ENCODE measurements around the gene BICC1.

The BICC1 gene

GRCh38 chr10:58512491-58513187, at the start of gene BICC1:
TSS of gene BICC1 (plus strand) at chr10:58512872. CDS start at chr10:58513144, 272 bp downstream.
- peak; percentile 44 for DNase-seq (ENCODE audit: low read depth)

- DNase-seq (ENCODE audit: low read depth): no peak
These were observed 47.7 kb upstream of the BICC1 start for GRCh38 chr10:58464956-58465355.

DNA sequence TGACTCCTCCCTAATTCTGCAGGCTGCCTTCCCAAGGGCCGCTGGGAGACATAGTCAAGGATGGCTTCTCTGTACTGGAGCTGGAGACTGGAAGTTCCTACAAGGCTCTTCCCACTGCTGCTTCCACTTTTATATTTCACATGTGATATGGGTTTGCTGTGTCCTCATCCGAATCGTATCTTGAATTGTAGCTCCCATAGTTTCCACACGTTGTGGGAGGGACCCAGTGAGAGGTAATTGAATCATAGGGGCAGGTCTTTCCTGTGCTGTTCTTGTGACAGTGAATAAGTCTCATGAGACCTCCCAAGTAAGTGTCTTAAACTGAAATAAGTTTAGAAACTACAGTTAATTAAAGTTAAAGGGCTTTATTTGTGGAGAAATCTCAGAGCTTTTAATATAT, 47.0 kb upstream of the BICC1 start:
- DNase-seq (ENCODE audit: low read depth): no peak

GRCh38 chr10:58467931-58468635, 44.6 kb upstream of the BICC1 start:
- no peak for DNase-seq (ENCODE audit: low read depth)

DNA sequence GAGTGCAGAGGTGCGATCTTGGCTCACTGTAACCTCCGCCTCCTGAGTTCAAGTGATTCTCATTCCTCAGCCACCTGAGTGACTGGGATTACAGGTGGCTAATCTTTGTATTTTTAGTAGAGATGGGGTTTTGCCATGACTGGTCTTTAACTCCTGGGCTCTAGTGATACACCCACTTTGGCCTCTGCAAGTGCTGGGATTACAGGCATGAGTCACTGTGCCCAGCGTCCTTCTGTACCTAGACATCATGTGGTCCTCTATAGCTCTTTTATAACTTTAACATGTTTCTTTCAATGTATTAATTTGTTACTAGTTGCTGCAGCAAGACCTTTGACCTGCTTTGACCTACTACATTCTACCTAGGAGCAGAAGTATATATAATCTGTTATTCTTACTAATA, 38.7 kb upstream of the BICC1 start:
- DNase-seq (ENCODE audit: low read depth): peak; percentile 57

GRCh38 chr10:58475322-58476277, 37.1 kb upstream of the BICC1 start:
- DNase-seq (ENCODE audit: low read depth): peak; percentile 53

DNA sequence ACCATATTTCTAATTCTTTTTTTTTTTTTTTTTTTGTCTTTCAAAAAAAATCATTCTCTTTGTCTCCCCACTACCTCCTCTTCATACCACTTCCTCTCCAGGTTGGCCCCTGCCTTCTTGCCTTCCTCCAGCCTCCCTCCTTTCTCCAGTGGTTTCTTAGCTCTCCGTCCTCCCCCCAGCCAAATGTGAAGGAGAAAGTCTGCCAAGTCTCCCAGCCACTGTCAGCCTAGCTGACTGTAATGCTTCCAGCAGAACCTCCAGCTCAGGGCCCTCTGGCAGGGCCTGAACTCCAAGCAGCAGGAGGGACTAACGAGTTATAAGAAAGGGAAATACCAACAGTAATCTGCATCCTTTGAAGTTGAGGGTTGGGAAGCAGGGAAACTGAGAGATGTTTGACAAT, 35.5 kb upstream of the BICC1 start:
- DNase-seq (ENCODE audit: low read depth): peak; percentile 44

DNA sequence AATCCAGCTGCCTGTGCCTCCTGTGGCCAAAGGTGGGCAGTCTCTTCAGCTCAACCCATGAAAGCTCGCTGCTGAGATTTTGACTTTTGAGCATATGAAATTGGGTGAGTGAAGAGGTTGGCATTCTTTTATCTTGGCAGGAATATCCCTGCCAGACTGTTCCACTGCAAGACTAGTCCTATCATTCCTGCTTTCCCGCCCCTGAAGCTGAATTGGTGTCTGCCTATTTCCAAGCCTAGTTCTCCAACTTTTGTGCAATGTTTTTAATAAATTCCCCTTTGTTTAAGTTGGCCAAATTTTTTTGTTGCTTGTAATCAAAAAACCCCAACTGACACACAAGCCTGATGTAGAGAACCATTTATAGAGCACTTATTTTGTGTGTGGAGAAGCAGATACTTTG, 34.8 kb upstream of the BICC1 start:
- no peak for DNase-seq (ENCODE audit: low read depth)

GRCh38 chr10:58479045-58479444, 33.6 kb upstream of the BICC1 start:
- no peak for DNase-seq (ENCODE audit: low read depth)

GRCh38 chr10:58480321-58480720, 32.4 kb upstream of the BICC1 start:
- no peak for DNase-seq (ENCODE audit: low read depth)

GRCh38 chr10:58481569-58482109, 31.0 kb upstream of the BICC1 start:
- DNase-seq (ENCODE audit: low read depth): no peak

GRCh38 chr10:58486821-58487220, 25.9 kb upstream of the BICC1 start:
- DNase-seq (ENCODE audit: low read depth): no peak

GRCh38 chr10:58488921-58489320, 23.8 kb upstream of the BICC1 start:
- peak; percentile 41 for DNase-seq (ENCODE audit: low read depth)

GRCh38 chr10:58502956-58503355, 9.7 kb upstream of the BICC1 start:
- DNase-seq (ENCODE audit: low read depth): no peak

GRCh38 chr10:58508316-58508715, 4.4 kb upstream of the BICC1 start:
- DNase-seq (ENCODE audit: low read depth): peak; percentile 73

DNA sequence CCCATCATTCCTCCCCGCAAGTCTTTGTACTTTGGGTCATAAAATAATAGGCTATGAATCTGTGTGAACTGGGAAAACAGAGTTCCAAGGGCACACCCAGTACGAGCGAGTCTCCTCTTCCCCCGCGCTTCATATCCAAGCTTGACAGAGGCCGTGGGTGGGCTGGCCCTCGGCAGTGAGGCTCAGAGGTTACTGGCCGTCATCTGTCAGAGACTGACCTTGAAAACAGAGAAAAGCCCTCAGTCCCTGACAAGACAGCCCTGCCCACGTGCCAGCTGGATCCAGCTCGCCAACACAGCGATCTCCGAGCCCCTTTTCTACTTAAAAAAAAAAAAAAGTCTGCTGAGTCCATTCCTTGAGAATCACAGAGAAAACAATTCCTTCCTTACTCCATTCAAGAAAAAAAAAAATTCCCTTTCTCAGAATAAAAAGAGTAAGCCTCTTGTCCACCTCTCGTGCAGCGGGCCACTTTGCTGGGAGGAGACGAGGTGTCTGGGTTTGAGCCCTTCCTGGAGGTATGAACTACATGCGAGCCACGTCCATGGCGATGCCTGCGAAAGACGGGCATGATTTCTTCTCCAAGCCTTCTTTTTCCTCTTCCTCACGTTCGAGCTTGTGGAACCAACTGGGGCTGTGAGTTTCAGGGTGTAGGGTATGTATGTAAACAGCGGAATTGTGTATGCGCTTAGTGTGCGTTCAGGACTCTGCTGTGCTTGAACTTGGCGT, 744 bp upstream of the BICC1 start:
- DNase-seq (ENCODE audit: low read depth): peak; percentile 34

DNA sequence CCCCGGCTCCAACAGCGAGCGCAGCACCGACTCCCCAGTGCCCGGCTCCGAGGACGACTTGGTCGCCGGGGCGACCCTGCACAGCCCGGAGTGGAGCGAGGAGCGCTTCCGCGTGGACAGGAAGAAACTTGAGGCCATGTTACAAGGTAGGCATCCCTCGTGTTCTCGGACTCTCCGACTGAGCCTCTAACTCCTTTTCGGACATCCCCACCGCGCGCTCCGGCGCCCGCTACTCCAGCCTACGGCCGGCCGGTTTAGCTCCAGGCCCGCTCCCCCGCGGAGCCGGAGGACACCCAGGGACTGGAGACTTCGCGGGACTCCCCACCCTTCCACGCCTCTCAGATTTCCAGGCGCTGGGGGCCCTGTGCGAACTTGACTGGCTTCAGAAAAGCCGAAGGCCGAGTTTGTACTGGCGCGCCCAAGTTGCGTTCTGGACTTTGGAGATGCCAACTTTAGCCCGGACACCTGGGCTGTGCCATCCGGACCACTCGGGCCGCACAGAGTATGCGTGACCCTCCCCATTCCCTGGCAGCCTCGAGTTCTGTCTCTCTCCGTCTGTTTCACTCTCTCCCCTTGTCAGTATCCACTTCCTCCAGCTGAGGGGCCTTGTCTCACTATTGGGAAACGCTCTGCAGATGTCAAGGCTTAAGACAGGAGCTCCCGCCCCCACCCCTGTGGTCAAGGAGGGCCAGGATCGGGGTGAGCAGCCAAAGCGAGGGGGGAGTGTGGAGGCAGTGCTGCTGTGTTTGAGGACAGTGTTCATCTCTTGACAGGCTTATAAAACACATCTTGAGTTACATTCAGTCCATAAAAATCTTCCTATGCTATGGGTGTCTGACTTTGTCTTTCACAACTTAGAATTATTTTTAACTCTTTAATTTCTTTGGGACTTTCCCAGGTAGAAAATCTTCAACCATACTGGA, 777 bp downstream of the BICC1 start:
- DNase-seq (ENCODE audit: low read depth): peak; percentile 80

DNA sequence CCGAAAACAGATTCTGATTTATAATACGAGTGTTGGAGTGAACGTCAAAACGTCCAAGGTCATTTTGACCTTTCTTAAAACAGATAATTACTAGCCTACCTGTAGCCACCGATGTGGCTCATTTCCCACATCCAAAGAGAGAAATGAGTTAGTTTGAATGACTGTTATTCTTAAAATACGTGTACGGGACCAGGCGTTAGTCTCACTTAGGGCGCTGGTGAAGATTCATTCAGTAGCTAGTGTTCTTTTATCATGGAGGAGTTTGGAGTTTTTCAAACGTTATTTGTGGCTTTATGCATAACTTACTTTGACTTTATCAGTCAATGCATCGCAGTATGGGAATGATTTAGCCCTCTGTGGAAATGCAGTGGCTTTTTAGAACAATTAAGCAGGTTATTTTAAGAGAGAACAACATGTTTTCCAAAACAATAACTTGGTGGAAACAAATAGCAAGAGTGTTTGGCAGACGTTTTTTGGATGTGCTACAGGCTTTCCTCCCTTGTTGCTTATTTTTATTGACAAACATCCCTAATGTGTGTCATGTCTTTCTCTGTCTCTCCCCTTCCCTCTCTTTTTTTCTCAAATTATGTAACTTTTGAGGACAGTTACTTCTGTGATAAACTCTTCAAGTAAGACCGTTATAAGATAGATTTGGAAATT, 1.6 kb downstream of the BICC1 start:
- DNase-seq (ENCODE audit: low read depth): no peak

- DNase-seq (ENCODE audit: low read depth): no peak
These were observed 2.7 kb downstream of the BICC1 start for GRCh38 chr10:58515291-58515941.
